HG03060 (cell line): Measurements from ENCODE around the gene DNAJC7.
"Not testable (repeated sequence)": the region's sequence is repeated elsewhere in the genome, so short reads cannot be mapped to it uniquely, and the experiment has no call there.

ENCODE experiments used
- ATAC-seq: cut with Tn5 transposase; IDR thresholded peaks from one replicate; pipeline ENCODE4 v1.9.1; 2021; ENCODE audit warnings: low read depth, moderate number of reproducible peaks; ENCODE audit not compliant: unreplicated experiment

The DNAJC7 gene

GRCh38 chr17:42017866-42018200 lies 594 bp upstream of the DNAJC7 start:
- ATAC-seq = no peak

- ATAC-seq = no peak
These were observed 818 bp downstream of the DNAJC7 start for GRCh38 chr17:42016411-42016831.

- not testable (repeated sequence) for ATAC-seq
These were observed 3.5 kb downstream of the DNAJC7 start for GRCh38 chr17:42013740-42014139.

GRCh38 chr17:42012363-42012762 lies 4.9 kb downstream of the DNAJC7 start:
- ATAC-seq = not testable (repeated sequence)

- ATAC-seq = no peak
These were observed 6.2 kb downstream of the DNAJC7 start for GRCh38 chr17:42010898-42011516.

- not testable (repeated sequence) for ATAC-seq
These were observed 7.0 kb downstream of the DNAJC7 start for GRCh38 chr17:42010266-42010680.

GRCh38 chr17:42009170-42009569 lies 8.1 kb downstream of the DNAJC7 start:
- no peak for ATAC-seq

GRCh38 chr17:42005166-42005565 lies 12.1 kb downstream of the DNAJC7 start:
- no peak for ATAC-seq

- ATAC-seq = no peak
These were observed 14.4 kb downstream of the DNAJC7 start for GRCh38 chr17:42002792-42003301.

- ATAC-seq = no peak
These were observed 15.0 kb downstream of the DNAJC7 start for GRCh38 chr17:42002175-42002791.

GRCh38 chr17:42001729-42002128 lies 15.5 kb downstream of the DNAJC7 start:
- ATAC-seq = no peak

GRCh38 chr17:42000413-42001133 lies 16.7 kb downstream of the DNAJC7 start:
- no peak for ATAC-seq

- no peak for ATAC-seq
These were observed 18.7 kb downstream of the DNAJC7 start for GRCh38 chr17:41998497-41998896.

GRCh38 chr17:41996855-41997164 lies 20.4 kb downstream of the DNAJC7 start:
- ATAC-seq = no peak

GRCh38 chr17:41992576-41992975 lies 24.7 kb downstream of the DNAJC7 start:
- ATAC-seq = no peak

- no peak for ATAC-seq
These were observed 27.4 kb downstream of the DNAJC7 start for GRCh38 chr17:41989702-41990419.

GRCh38 chr17:41988418-41988817 lies 28.8 kb downstream of the DNAJC7 start:
- no peak for ATAC-seq

- no peak for ATAC-seq
These were observed 29.6 kb downstream of the DNAJC7 start for GRCh38 chr17:41987642-41988041.

GRCh38 chr17:41986634-41987033 lies 30.6 kb downstream of the DNAJC7 start:
- no peak for ATAC-seq

- ATAC-seq = no peak
These were observed 31.3 kb downstream of the DNAJC7 start for GRCh38 chr17:41985919-41986318.

- no peak for ATAC-seq
These were observed 32.8 kb downstream of the DNAJC7 start for GRCh38 chr17:41984454-41984853.
